ENCODE data around the gene ARL5C.

The ARL5C gene

DNA sequence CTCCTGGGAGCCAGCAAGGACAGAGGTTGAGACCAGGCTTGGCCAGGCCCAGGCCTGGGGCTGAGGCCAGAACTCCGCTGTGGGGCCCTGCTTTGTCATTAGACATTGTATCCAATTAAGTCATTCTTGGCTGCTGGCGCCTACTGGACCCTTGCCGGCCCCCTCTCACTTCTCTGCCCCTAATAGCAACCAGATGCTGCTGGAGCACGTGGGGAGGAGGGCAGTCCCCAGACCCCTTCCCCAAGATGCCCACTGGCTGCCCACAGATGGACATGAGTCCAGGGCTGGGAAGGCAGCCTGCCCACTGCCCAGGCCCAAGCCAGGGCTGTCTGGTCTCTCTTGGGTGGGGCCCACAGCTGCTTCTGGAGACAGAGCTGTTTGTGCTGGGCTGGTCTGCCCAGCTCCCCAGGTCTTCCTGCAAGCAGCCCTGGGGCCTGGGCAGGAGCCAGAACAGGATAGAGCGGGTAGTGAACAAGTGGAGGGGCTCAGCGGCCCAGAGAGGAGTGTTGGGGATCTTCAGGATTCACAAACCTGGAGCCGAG, 22.3 kb downstream of the ARL5C start:
- H3K4me3 ChIP-seq (ENCODE audit: low read length) = no peak overlapping the region
- peak; percentile 38 for DNase-seq (ENCODE audit: low read depth)
- no peak for TF ChIP-seq CTCF (conservative IDR thresholded peaks at IDR 0.05; ENCODE audit: low read length)

DNA sequence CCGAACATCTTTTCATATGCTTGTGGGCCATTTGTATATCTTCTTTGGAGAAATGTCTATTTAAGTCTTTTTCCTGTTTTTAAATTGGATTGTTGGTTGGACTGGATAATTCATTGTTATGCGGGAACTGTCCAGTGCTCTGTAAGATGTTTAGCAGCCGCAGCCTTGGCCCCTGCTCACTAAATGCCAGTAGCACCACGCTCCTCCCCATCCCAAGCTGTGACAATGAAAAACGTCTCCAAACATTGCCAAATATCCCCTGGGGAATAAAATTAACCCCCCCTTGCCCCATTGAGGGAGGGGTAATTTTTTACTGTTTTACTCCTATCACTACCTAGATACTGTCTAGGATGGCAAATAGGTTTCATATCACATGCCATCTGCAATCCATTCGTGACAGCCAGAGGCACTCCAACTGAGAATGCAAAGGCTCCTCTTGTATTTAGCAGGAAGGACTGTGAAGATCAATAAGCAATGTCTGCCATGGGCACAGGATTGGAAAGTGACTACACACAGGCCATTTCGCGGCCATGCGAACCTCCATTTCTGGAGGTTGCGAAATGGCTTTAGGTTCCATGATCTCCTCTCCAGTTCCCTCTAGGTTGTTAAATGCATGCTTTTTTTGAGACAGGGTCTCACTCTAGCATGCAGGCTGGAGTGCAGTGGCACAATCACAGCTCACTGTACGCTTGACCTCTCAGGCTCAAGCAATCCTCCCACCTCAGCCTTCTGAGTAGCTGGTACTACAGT, 23.9 kb downstream of the ARL5C start:
- H3K4me3 ChIP-seq (ENCODE audit: low read length) = no peak overlapping the region
- DNase-seq (ENCODE audit: low read depth) = no peak
- TF ChIP-seq CTCF (conservative IDR thresholded peaks at IDR 0.05; ENCODE audit: low read length) = no peak

- no peak for DNase-seq (ENCODE audit: low read depth)
- no peak overlapping the region for H3K4me3 ChIP-seq (ENCODE audit: low read length)
- TF ChIP-seq CTCF (conservative IDR thresholded peaks at IDR 0.05; ENCODE audit: low read length) = no peak
Observed at GRCh38 chr17:39141294-39141693, 24.7 kb downstream of the ARL5C start.

GRCh38 chr17:39139561-39139960, 26.4 kb downstream of the ARL5C start:
- H3K4me3 ChIP-seq (ENCODE audit: low read length) = no peak overlapping the region
- no peak for DNase-seq (ENCODE audit: low read depth)
- TF ChIP-seq CTCF (conservative IDR thresholded peaks at IDR 0.05; ENCODE audit: low read length) = no peak

- H3K4me3 ChIP-seq (ENCODE audit: low read length) = no peak overlapping the region
- peak; percentile 91 for DNase-seq (ENCODE audit: low read depth)
- no peak for TF ChIP-seq CTCF (conservative IDR thresholded peaks at IDR 0.05; ENCODE audit: low read length)
Observed at GRCh38 chr17:39139161-39139511, 26.8 kb downstream of the ARL5C start.

DNA sequence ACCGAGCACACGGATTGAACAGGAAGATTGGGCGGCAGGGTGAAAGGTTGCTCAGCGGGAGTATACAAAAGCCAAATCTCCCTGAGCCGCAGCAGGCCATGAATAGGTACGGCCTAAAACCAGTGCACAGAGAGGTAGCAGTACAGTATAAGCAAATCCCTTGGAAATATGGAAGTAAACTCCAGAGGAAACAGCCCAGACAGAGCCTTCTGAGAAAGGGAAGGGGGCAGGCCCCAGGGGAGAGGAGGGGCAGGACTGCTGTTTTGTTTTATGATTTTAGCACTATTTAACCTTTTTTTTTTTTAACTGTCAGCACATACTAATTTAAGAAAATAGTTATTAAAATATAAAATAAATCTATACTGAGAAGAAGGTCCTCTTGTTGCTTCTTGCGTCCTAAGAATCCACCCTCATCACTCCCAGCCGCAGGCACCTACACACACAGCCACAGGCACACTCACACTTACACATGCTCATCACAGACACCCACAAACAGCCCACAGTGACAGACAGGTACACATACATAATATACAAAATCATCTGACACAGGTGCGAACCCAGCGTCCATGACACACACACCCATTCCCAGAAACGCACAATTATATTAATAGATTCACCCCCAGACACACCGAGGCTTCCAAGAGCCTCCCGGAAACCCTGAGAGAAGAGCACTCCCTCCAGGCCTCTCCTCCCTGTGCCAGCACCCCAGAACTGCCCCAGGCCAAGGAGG, 27.4 kb downstream of the ARL5C start:
- DNase-seq (ENCODE audit: low read depth) = no peak
- no peak for TF ChIP-seq CTCF (conservative IDR thresholded peaks at IDR 0.05; ENCODE audit: low read length)
- H3K4me3 ChIP-seq (ENCODE audit: low read length) = no peak overlapping the region

DNA sequence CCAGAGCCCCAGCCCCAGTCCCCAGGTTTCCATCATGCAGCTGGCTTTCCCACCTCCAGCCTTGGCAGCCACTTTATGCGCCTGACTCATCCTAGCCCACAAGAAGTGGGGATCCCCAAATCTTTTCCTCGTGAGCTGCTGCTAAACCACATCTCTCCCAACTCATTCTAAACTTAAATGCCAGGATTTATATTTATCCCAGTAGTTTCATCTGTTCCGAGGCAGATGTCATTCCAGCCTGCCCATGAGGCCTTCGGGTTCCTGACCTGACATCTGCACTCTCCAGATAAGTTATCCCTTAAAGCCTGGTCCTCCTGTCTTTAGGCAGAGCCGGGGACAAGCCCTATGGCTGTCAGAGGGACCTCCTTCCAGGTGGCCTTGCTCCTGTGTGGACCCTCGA, 31.1 kb downstream of the ARL5C start:
- peak; percentile 26 for DNase-seq (ENCODE audit: low read depth)
- H3K4me3 ChIP-seq (ENCODE audit: low read length) = no peak overlapping the region
- no peak for TF ChIP-seq CTCF (conservative IDR thresholded peaks at IDR 0.05; ENCODE audit: low read length)
